ENCODE measurements around the gene ZNF33B.

DNA sequence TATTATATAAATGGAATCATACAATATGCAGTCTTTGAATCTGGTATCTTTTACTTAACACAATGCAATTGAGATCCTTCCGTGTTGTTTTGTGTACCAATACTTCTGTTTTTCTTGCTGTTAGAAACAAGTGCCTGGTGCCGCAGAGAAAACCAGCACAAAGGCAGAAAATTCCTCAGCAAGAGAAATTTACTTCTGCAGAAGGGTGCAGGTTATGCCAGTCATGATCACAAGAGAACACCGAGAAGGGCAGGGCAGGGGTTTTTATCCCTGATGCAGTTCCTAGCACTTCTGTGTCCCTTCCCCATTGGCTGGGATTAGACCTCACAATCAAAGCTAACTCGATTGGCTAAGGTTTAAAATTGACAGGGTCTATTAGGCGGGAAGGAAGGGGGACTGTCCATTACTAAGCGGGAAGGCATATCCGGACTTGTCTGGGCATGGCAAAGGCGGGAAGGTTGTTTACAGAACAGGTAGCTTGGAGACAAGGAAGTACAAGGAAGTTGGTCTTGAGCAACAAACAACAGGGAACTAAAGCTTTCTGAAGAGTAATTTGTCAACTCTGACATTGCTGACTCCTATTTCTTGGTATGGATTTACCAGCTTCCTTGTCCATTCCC, 2.4 kb upstream of the ZNF33B start:
- TF ChIP-seq, protein P1, sequence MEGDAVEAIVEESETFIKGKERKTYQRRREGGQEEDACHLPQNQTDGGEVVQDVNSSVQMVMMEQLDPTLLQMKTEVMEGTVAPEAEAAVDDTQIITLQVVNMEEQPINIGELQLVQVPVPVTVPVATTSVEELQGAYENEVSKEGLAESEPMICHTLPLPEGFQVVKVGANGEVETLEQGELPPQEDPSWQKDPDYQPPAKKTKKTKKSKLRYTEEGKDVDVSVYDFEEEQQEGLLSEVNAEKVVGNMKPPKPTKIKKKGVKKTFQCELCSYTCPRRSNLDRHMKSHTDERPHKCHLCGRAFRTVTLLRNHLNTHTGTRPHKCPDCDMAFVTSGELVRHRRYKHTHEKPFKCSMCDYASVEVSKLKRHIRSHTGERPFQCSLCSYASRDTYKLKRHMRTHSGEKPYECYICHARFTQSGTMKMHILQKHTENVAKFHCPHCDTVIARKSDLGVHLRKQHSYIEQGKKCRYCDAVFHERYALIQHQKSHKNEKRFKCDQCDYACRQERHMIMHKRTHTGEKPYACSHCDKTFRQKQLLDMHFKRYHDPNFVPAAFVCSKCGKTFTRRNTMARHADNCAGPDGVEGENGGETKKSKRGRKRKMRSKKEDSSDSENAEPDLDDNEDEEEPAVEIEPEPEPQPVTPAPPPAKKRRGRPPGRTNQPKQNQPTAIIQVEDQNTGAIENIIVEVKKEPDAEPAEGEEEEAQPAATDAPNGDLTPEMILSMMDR (IDR thresholded peaks at IDR 0.05; ENCODE audit: low read depth, low read length), result no peak
- no peak for TF ChIP-seq EZH2phosphoT487 (IDR thresholded peaks at IDR 0.05; ENCODE audit: low read depth)

All from OCI-LY3 (cell line).